ENCODE data around the gene MSGN1. TPM values are rescaled to one million over a fixed set of nuclear protein-coding genes. Genes with fewer than 3 reads are reported as not detected.
A peak's percentile ranks its signal among the peaks of the same experiment; 100 is the strongest.

Gene MSGN1
- total RNA-seq, 2 experiments from 2014 or later, result not detected

GRCh38 chr2:17827785-17828184 is 11.5 kb downstream of the MSGN1 start:
- CTCF ChIA-PET, result no interaction called here
- POLR2A ChIA-PET, result no interaction called here
- H3K27ac Mint-ChIP-seq, result no peak overlapping the region
- peaks cover 35% of the 10 kb centered on the region for H3K27me3 Mint-ChIP-seq (ENCODE audit: low read depth)
- no peak overlapping the region for H3K4me3 Mint-ChIP-seq
- H3K9me3 Mint-ChIP-seq (ENCODE audit: insufficient read depth), result no peaks in the 10 kb centered on the region
- ATAC-seq, result no peak
- H3K4me1 Mint-ChIP-seq (ENCODE audit: low read depth), result peaks cover 6% of the 10 kb centered on the region
- no peaks in the 10 kb centered on the region for H3K36me3 Mint-ChIP-seq (ENCODE audit: low read depth)
- no peak for DNase-seq

GRCh38 chr2:17830053-17831034 is 14.1 kb downstream of the MSGN1 start:
- ChIA-PET POLR2A (no interaction called here), CTCF (interaction anchor here (1.1 to 2.1 kb wide), 5 partner anchors 15 to 184 kb away, joined by 3 to 9 read pairs (median 5); no protein-coding TSS in a partner anchor)
- Mint-ChIP-seq H3K27ac (no peak overlapping the region), H3K9me3 (ENCODE audit: insufficient read depth) (no peaks in the 10 kb centered on the region), H3K4me1 (ENCODE audit: low read depth) (peaks cover 3% of the 10 kb centered on the region), H3K36me3 (ENCODE audit: low read depth) (no peaks in the 10 kb centered on the region), H3K27me3 (ENCODE audit: low read depth) (peaks cover 39% of the 10 kb centered on the region), H3K4me3 (no peak overlapping the region)
- ATAC-seq (peak; percentile 86), DNase-seq (peak; percentile 60)

DNA sequence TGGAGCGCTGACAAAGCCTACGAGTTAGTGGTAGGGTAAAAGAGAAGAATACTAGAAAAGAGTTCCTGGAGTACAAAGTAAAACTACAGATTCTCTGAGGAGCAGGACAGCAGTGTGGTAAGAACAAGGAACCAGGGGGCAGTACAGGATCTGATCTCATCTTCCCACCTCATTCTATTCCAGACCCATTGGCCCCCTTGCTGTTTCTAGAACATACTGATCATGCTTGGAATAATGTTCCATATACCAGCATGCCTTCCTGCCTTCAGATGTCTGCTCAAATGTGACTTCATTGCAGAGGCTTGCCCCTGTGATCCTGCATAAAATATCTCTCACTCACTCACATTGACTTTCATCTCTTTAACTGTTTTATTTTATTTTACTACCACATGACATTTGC is 19.3 kb downstream of the MSGN1 start:
- ChIA-PET POLR2A (no interaction called here), CTCF (no interaction called here)
- peaks cover 37% of the 10 kb centered on the region for H3K27me3 Mint-ChIP-seq (ENCODE audit: low read depth)
- peaks cover 3% of the 10 kb centered on the region for H3K4me1 Mint-ChIP-seq (ENCODE audit: low read depth)
- ATAC-seq (no peak), DNase-seq (no peak)
- H3K9me3 Mint-ChIP-seq (ENCODE audit: insufficient read depth), result no peaks in the 10 kb centered on the region
- no peaks in the 10 kb centered on the region for H3K36me3 Mint-ChIP-seq (ENCODE audit: low read depth)
- H3K27ac Mint-ChIP-seq, result no peak overlapping the region
- no peak overlapping the region for H3K4me3 Mint-ChIP-seq

- Mint-ChIP-seq H3K27ac (no peak overlapping the region), H3K36me3 (ENCODE audit: low read depth) (no peaks in the 10 kb centered on the region), H3K4me1 (ENCODE audit: low read depth) (no peaks in the 10 kb centered on the region), H3K4me3 (no peak overlapping the region), H3K27me3 (ENCODE audit: low read depth) (peaks cover 27% of the 10 kb centered on the region), H3K9me3 (ENCODE audit: insufficient read depth) (no peaks in the 10 kb centered on the region)
- CTCF ChIA-PET, result no interaction called here
- DNase-seq, result no peak
- POLR2A ChIA-PET, result no interaction called here
- no peak for ATAC-seq
These were observed 23.7 kb downstream of the MSGN1 start for GRCh38 chr2:17839959-17840358.

DNA sequence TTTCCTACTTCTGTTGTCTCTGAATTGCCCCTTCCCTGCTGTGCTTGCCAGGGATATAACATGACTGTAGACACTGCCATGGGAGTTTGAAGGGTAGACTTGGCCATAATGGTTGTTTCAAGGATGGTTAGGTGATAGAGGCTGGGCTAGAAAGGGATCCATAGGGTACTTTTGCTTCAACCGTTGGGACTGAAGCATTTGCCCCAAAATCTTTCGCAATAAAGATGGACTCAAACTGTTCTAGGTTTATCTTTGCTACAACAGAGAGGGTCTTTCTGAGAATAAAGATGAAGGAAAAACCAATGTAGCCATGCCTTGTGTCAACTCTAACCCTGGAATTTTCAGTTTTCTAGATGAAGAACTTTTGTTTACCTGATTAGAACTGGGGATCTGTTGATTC is 27.2 kb downstream of the MSGN1 start:
- CTCF ChIA-PET, result no interaction called here
- no peak for ATAC-seq

DNA sequence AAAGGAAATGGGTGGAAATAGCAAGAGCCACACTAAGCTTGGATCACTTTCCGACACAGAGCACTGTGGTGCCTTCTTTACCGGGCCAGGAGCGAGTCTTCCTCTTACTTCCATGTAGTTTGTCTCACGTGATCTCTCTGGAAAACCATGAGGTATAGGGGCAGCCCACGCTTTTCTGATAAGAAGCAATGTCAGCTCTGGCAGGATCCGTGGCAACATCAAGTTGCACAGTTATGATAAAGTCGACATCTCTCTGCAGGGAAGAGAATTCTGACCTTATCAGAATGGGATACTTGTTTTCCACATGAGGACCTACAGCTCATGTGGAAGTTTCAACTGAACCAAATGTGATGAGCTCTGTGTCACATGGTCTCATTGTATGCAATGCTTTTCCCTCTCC is 29.5 kb downstream of the MSGN1 start:
- ChIA-PET POLR2A (interaction anchor here (0.6 kb wide), 1 partner anchor 26 kb away, joined by 3 read pairs; no protein-coding TSS in a partner anchor), CTCF (interaction anchor here (0.6 to 1.4 kb wide), 2 partner anchors 15 to 43 kb away, joined by 3 to 6 read pairs; no protein-coding TSS in a partner anchor)
- no peaks in the 10 kb centered on the region for H3K36me3 Mint-ChIP-seq (ENCODE audit: low read depth)
- no peak overlapping the region for H3K27ac Mint-ChIP-seq
- H3K4me1 Mint-ChIP-seq (ENCODE audit: low read depth), result no peaks in the 10 kb centered on the region
- DNase-seq, result no peak
- no peak for ATAC-seq
- H3K27me3 Mint-ChIP-seq (ENCODE audit: low read depth), result peaks cover 14% of the 10 kb centered on the region
- no peaks in the 10 kb centered on the region for H3K9me3 Mint-ChIP-seq (ENCODE audit: insufficient read depth)
- no peak overlapping the region for H3K4me3 Mint-ChIP-seq

More for the DNA sequence above, 27.2 kb downstream of the MSGN1 start:
- no peaks in the 10 kb centered on the region for H3K9me3 Mint-ChIP-seq (ENCODE audit: insufficient read depth)
- peaks cover 20% of the 10 kb centered on the region for H3K27me3 Mint-ChIP-seq (ENCODE audit: low read depth)
- H3K4me1 Mint-ChIP-seq (ENCODE audit: low read depth), result no peaks in the 10 kb centered on the region
- no peak overlapping the region for H3K4me3 Mint-ChIP-seq
- no peaks in the 10 kb centered on the region for H3K36me3 Mint-ChIP-seq (ENCODE audit: low read depth)
- no peak for DNase-seq
- H3K27ac Mint-ChIP-seq, result no peak overlapping the region
- POLR2A ChIA-PET, result no interaction called here

DNA sequence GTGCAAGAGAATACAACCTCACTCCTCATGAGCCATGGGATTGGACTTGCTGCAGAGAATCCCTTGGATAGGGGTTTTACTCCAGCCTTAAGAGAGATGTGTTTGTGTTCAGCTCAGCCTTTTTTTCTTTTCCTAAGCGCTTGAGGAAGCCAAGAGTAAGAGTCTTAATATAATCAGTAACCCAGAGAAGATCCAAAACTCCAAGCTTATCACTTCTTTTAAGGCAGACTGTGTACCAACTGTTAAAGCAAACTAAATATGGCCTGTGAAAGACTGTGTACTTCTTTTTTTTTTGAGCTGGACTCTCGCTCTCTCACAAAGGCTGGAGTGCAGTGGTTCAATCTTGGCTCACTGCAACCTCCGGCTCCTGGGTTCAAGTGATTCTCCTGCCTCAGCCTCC is 30.4 kb downstream of the MSGN1 start:
- ATAC-seq (no peak), DNase-seq (no peak)
- Mint-ChIP-seq H3K27me3 (ENCODE audit: low read depth) (peaks cover 11% of the 10 kb centered on the region), H3K4me3 (no peak overlapping the region), H3K36me3 (ENCODE audit: low read depth) (no peaks in the 10 kb centered on the region), H3K27ac (no peak overlapping the region), H3K4me1 (ENCODE audit: low read depth) (no peaks in the 10 kb centered on the region), H3K9me3 (ENCODE audit: insufficient read depth) (no peaks in the 10 kb centered on the region)
- ChIA-PET POLR2A (no interaction called here), CTCF (no interaction called here)

- H3K9me3 Mint-ChIP-seq (ENCODE audit: insufficient read depth), result no peaks in the 10 kb centered on the region
- no peak for ATAC-seq
- no peaks in the 10 kb centered on the region for H3K36me3 Mint-ChIP-seq (ENCODE audit: low read depth)
- no peak overlapping the region for H3K4me3 Mint-ChIP-seq
- POLR2A ChIA-PET, result no interaction called here
- H3K27ac Mint-ChIP-seq, result no peak overlapping the region
- CTCF ChIA-PET, result no interaction called here
- no peak for DNase-seq
- H3K4me1 Mint-ChIP-seq (ENCODE audit: low read depth), result no peaks in the 10 kb centered on the region
- H3K27me3 Mint-ChIP-seq (ENCODE audit: low read depth), result peaks cover 7% of the 10 kb centered on the region
These were observed 31.0 kb downstream of the MSGN1 start for GRCh38 chr2:17847236-17847635.

DNA sequence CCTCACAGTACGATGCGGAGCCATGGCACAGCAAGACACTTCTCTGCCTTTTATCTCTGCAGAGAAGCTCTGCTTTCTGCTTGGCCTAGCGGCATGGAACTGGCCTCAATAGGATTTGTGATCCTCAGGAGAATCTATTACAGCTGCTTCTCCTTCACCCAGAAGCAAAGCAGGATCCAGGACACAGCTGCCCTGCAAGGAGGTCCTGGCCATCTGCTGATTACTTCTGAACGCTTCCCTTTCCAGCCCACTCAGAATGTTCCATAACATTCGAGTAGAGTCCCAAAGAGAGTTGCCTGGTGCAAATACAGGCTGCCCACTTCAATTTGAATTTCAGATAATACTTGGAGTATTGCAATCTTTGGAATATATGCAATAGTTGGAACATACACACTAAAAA is 33.0 kb downstream of the MSGN1 start:
- Mint-ChIP-seq H3K27me3 (ENCODE audit: low read depth) (peaks cover 4% of the 10 kb centered on the region), H3K27ac (no peak overlapping the region), H3K4me1 (ENCODE audit: low read depth) (no peaks in the 10 kb centered on the region), H3K4me3 (no peak overlapping the region), H3K9me3 (ENCODE audit: insufficient read depth) (no peaks in the 10 kb centered on the region), H3K36me3 (ENCODE audit: low read depth) (no peaks in the 10 kb centered on the region)
- ATAC-seq, result no peak
- ChIA-PET POLR2A (no interaction called here), CTCF (interaction anchor here (0.9 kb wide), 1 partner anchor 130 kb away, joined by 3 read pairs; no protein-coding TSS in a partner anchor)
- DNase-seq, result no peak

GRCh38 chr2:17850151-17850550 is 33.9 kb downstream of the MSGN1 start:
- ChIA-PET POLR2A (no interaction called here), CTCF (no interaction called here)
- ATAC-seq, result no peak
- DNase-seq, result no peak
- no peak overlapping the region for H3K4me3 Mint-ChIP-seq
- no peaks in the 10 kb centered on the region for H3K4me1 Mint-ChIP-seq (ENCODE audit: low read depth)
- H3K27me3 Mint-ChIP-seq (ENCODE audit: low read depth), result peaks cover 7% of the 10 kb centered on the region
- no peaks in the 10 kb centered on the region for H3K9me3 Mint-ChIP-seq (ENCODE audit: insufficient read depth)
- H3K36me3 Mint-ChIP-seq (ENCODE audit: low read depth), result no peaks in the 10 kb centered on the region
- H3K27ac Mint-ChIP-seq, result no peak overlapping the region

DNA sequence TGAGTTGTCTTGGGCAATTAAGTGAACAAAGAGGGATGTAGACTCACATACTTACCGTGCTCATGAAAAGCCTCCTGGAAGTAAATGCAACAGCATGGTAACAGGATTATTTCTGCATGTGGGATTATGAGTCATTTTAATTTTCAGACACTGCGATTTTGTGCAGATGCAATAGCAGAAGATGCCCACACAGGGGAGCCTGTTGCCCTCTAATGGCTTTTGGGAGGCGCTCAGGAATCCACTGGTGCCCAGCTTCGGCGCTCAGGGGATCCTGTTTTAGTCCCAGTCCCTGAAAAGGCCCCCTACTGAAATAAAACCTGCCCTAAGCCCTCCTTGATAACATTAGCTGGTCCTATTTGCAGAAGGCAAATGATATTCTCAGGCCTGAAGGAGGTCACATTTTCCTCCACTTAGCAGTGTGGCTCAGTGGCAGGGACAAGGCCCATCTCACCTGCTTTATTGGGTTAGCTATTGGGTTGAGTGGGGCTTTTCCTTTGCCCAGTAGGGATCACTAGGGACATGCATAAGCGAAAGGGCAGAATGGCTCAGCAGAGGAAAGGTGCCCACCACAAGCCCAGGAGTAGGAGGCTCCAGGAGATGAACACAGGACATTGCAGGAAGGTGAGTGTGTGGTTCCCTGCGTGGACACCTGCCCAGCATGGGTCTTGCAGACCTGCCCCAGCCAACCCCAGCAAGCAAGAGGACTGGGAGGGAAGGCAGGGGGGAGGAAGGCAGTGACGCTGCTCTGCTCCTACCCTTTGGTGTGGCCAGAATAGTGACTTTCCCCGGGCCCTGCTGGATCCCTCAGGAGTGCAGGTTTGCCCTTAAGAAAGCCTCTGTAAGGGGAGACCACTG is 35.7 kb downstream of the MSGN1 start:
- Mint-ChIP-seq H3K9me3 (ENCODE audit: insufficient read depth) (no peaks in the 10 kb centered on the region), H3K27me3 (ENCODE audit: low read depth) (peaks cover 14% of the 10 kb centered on the region), H3K4me3 (no peak overlapping the region), H3K36me3 (ENCODE audit: low read depth) (no peaks in the 10 kb centered on the region), H3K4me1 (ENCODE audit: low read depth) (no peaks in the 10 kb centered on the region), H3K27ac (no peak overlapping the region)
- ChIA-PET CTCF (interaction anchor here (0.9 kb wide), 1 partner anchor 329 kb away, joined by 4 read pairs; no protein-coding TSS in a partner anchor), POLR2A (no interaction called here)
- DNase-seq, result peak; percentile 45
- no peak for ATAC-seq

- no peak for DNase-seq
- no peak overlapping the region for H3K4me3 Mint-ChIP-seq
- no peak for ATAC-seq
- POLR2A ChIA-PET, result no interaction called here
- H3K36me3 Mint-ChIP-seq (ENCODE audit: low read depth), result no peaks in the 10 kb centered on the region
- H3K27me3 Mint-ChIP-seq (ENCODE audit: low read depth), result peaks cover 17% of the 10 kb centered on the region
- CTCF ChIA-PET, result no interaction called here
- no peaks in the 10 kb centered on the region for H3K4me1 Mint-ChIP-seq (ENCODE audit: low read depth)
- H3K9me3 Mint-ChIP-seq (ENCODE audit: insufficient read depth), result no peaks in the 10 kb centered on the region
- H3K27ac Mint-ChIP-seq, result no peak overlapping the region
These were observed 37.5 kb downstream of the MSGN1 start for GRCh38 chr2:17853799-17854198.
